AG04449 (cell line): ENCODE data around the gene PRKAG2.

Experiments used
- CTCF ChIA-PET: fragments of 350-600 bp; formaldehyde crosslinking; extraction: SDS; loops from one replicate; lab custom pipeline; 2021; ENCODE audit warnings: antibody characterized with exemption; lab: Yijun Ruan, JAX
- POLR2A ChIA-PET: fragments of 400-600, 350-600 bp; formaldehyde crosslinking; extraction: SDS; loops from one replicate; lab custom pipeline; 2020; ENCODE audit warnings: antibody characterized with exemption, inconsistent platforms; lab: Yijun Ruan, JAX
- DNase-seq: peaks from one replicate; pipeline ENCODE4 v3.0.0-alpha.2; 2010; ENCODE audit warnings: low read depth, low spot score
- H3K4me3 ChIP-seq: 2 replicates; pipeline ENCODE4 v1.5.1; 2011; ENCODE audit warnings: low read depth, mild to moderate bottlenecking, control low read depth, low read length
- TF ChIP-seq, protein P1 (sequence below): IDR thresholded peaks from one replicate; pipeline ENCODE4 v1.5.1; 2011; ENCODE audit warnings: mild to moderate bottlenecking, moderate library complexity, low read length, control low read depth, inconsistent platforms; ENCODE audit not compliant: insufficient read depth; ENCODE audit errors: missing control alignments

Gene PRKAG2

DNA sequence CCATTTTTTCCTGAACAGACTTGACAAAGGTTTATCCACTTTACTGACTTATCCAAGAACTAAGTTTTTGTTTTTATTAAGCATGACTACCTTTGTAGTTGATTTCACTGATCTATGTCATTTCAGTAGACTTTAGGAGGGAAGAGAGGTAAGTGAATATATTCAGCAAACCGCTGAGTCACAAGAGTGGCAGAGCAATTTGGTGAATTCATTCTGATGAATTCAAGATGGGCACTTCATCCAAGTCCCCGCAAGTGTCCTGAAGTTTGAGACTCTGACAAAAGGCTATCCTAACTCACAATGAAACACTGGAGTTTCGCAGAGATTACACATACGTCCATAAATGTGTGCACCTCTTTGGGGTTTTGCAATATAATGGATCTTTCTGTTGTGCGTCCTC lies 255.0 kb downstream of the PRKAG2 start:
- ChIA-PET POLR2A (no interaction called here), CTCF (interaction anchor here (1.3 to 8.2 kb wide), 4 partner anchors 11 to 161 kb away, joined by 3 to 72 read pairs (median 4); no protein-coding TSS in a partner anchor)
- TF ChIP-seq, protein P1, sequence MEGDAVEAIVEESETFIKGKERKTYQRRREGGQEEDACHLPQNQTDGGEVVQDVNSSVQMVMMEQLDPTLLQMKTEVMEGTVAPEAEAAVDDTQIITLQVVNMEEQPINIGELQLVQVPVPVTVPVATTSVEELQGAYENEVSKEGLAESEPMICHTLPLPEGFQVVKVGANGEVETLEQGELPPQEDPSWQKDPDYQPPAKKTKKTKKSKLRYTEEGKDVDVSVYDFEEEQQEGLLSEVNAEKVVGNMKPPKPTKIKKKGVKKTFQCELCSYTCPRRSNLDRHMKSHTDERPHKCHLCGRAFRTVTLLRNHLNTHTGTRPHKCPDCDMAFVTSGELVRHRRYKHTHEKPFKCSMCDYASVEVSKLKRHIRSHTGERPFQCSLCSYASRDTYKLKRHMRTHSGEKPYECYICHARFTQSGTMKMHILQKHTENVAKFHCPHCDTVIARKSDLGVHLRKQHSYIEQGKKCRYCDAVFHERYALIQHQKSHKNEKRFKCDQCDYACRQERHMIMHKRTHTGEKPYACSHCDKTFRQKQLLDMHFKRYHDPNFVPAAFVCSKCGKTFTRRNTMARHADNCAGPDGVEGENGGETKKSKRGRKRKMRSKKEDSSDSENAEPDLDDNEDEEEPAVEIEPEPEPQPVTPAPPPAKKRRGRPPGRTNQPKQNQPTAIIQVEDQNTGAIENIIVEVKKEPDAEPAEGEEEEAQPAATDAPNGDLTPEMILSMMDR: no peak
- no peak for DNase-seq
- H3K4me3 ChIP-seq: no peak overlapping the region

DNA sequence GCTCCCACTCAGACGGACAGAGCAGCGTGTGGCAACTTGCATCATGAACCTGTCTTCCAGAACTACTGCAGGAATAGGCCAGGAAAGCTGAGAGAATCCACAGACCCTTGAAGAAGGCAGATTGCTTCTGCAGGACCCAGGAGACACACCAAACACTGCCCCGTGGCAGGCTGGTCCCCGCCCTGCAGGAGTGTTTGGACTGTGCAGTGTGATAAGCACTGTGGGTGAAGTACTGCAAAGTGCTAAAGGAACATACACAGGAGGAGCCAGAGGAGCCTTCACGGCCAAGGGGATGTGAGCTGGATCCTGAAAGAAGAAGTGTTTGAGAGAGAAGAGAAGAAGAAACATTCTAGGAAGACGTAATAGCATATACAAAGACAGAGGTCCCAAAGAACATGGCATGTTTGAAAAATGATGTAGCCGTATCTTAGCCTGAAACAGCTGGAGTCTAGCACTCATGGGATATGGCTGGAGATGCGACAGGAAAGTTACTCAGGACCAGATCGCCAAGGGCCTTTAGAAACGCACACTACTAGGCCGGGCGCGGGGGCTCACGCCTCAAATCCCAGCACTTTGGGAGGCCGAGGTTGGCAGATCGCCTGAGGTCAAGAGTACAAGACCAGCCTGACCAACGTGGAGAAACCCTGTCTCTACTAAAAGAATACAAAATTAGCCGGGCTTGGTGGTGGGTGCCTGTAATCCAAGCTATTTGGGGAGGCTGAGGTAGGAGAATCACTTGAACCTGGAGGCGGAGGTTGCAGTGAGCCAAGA lies 260.3 kb downstream of the PRKAG2 start:
- H3K4me3 ChIP-seq: no peak overlapping the region
- no peak for DNase-seq
- ChIA-PET POLR2A (no interaction called here), CTCF (interaction anchor here (1.1 to 1.6 kb wide), 5 partner anchors 10 to 143 kb away, joined by 3 to 4 read pairs (median 3); no protein-coding TSS in a partner anchor)
- TF ChIP-seq, protein P1: no peak

DNA sequence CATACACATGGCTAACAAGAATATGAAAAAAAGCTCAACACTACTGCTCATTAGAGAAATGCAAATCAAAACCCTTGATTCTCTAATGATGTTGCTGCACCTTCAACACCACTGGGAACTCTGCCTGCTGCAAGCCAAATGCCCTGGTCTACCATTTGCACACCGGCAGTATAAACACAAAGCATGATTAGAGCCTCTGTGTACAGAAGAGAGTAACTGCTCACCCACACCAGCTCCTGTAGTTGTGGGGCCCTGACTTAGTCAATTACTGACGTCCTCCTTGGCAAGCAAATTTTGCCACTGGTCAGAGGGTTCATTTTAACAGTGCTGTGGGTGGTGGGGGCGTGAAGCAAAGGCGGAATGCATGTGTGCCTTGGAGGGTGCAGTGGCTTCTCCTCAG lies 261.1 kb downstream of the PRKAG2 start:
- no peak for DNase-seq
- TF ChIP-seq, protein P1: no peak
- CTCF ChIA-PET: interaction anchor here (0.9 to 1.6 kb wide), 7 partner anchors 9 to 144 kb away, joined by 3 to 4 read pairs (median 3); no protein-coding TSS in a partner anchor
- POLR2A ChIA-PET: no interaction called here
- H3K4me3 ChIP-seq: no peak overlapping the region

DNA sequence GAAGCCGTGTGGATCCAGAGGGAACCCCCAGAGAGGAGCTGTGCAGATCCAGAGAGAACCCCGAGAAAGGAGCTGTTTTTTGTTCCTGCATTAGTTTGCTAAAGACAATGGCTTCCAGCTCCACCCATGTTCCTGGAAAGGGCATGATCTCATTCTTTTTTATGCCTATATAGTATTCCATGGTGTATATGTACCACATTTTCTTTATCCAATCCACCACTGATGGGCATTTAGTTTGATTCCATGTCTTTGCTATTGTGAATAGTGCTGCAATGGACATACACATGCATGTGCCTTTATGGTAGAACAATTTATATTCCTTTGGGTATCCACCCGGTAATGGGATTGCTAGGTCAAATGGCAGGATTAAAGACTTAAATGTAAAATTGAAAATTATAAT lies 261.9 kb downstream of the PRKAG2 start:
- TF ChIP-seq, protein P1: no peak
- DNase-seq: no peak
- POLR2A ChIA-PET: no interaction called here
- H3K4me3 ChIP-seq: no peak overlapping the region
- CTCF ChIA-PET: interaction anchor here (0.9 kb wide), 2 partner anchors 19 to 91 kb away, joined by 3 to 4 read pairs; no protein-coding TSS in a partner anchor

DNA sequence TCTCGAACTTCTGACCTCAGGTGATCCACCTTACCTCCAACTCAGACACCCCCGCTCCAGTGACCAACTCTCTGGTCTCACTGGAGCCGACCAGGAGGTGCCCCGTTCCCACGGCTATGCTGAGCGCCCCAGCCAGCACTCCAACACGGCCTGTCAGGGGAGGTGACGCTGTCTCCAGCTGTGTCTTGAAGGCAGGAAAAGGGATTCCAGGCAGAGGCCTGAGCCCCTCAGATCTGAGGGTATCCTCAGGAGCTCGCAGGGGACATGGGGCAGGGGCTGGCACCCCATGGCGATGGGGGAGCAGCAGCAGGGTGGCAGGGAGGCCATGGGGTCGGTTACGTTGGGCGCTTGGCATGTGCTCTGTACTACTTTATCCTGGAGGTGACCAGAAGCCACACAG lies 262.9 kb downstream of the PRKAG2 start:
- CTCF ChIA-PET: no interaction called here
- no peak for DNase-seq
- TF ChIP-seq, protein P1: no peak
- H3K4me3 ChIP-seq: no peak overlapping the region
- POLR2A ChIA-PET: no interaction called here

DNA sequence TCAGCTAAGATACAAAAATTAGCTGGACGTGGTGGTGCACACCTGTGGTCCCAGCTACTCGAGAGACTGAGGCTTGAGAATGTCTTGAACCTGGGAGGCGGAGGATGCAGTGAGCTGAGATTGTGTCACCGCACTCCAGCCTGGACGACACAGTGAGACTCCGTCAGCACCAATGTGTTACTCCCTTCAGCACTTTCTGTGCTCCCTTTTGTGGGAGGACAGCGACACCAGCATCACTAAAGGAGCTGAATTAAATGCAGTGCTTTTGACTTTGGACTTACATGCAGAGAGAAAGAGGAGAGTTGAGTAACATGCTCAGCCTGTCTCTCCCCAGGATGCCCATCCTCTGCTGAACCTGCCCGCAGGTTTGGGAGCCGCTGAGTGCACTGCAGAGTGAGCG lies 265.0 kb downstream of the PRKAG2 start:
- CTCF ChIA-PET: interaction anchor here (1.0 to 1.7 kb wide), 6 partner anchors 9 to 148 kb away, joined by 3 to 4 read pairs (median 4); no protein-coding TSS in a partner anchor

More for the DNA sequence above, 265.0 kb downstream of the PRKAG2 start:
- no peak overlapping the region for H3K4me3 ChIP-seq
- no peak for DNase-seq
- POLR2A ChIA-PET: no interaction called here
- TF ChIP-seq, protein P1: no peak
